Activated T-helper 17 cell treated with anti-CD3 and anti-CD28 coated beads, Interleukin-2, amount 50 U/mL, for 72 hours (primary cell): ENCODE results near the gene EZR. TPM values are rescaled to one million over a fixed set of nuclear protein-coding genes. Genes with fewer than 3 reads are reported as not detected.

ENCODE experiments used
- total RNA-seq, 2 donors: library from RNA; stranded (reverse); gene quantifications; one replicate each; pipeline ENCODE4 v1.2.3, GENCODE V29; 2022

The EZR gene
- total RNA-seq, 2 donors from 2014 or later: 159 to 212 TPM

Other genes with a start within 250 kb of the EZR start
- gene DYNLT1, start 174.6 kb downstream of the EZR start, total RNA-seq: 10 to 100 TPM; 82.3 to 89.8 TPM
- 100 to 1,000 TPM; 118 to 331 TPM for gene SYTL3, start 169.3 kb downstream of the EZR start, total RNA-seq
- gene RSPH3, start 180.8 kb upstream of the EZR start, total RNA-seq: 10 to 100 TPM in 1 of 2 donors, 1 to 10 TPM in 1; 2.4 to 15.9 TPM
- gene TAGAP, start 225.6 kb upstream of the EZR start, total RNA-seq: 10 to 100 TPM; 11.7 to 80.7 TPM